ENCODE measurements around the gene PSMC6. TPM values are rescaled to one million over a fixed set of nuclear protein-coding genes. Genes with fewer than 3 reads are reported as not detected.

Gene PSMC6
- total and polyA plus RNA-seq, 2 of the 13 experiments (the other 11 are each of a cell fraction or from before 2014, with no cell fraction given), result 90.0 to 210 TPM

- TF ChIP-seq SOX6 (IDR thresholded peaks at IDR 0.05), result no peak
- peak; percentile 67 for TF ChIP-seq SOX6 (CRISPR knock-in tag; IDR thresholded peaks at IDR 0.05)
- 0 out of 2 replicates have a peak, but pooled peaks have one; percentile 55 for TF ChIP-seq ZNF598 (CRISPR knock-in tag; IDR thresholded peaks at IDR 0.05; ENCODE audit: borderline replicate concordance)
- 0 out of 2 replicates have a peak, but pooled peaks have one; percentile 70 for TF ChIP-seq ZNF678 (CRISPR knock-in tag; IDR thresholded peaks at IDR 0.05)
- peak; percentile 97 for TF ChIP-seq ZNF574 (CRISPR knock-in tag; IDR thresholded peaks at IDR 0.05)
- peak; percentile 61; the same call in 1 of the 2 replicates for TF ChIP-seq ETV5 (CRISPR knock-in tag; IDR thresholded peaks at IDR 0.05; ENCODE audit: borderline replicate concordance)
- TF ChIP-seq NFE2L1 (CRISPR knock-in tag; IDR thresholded peaks at IDR 0.05; ENCODE audit: borderline replicate concordance), result peak; percentile 97; the same call in 1 of the 2 replicates
- TF ChIP-seq MYNN (CRISPR knock-in tag; IDR thresholded peaks at IDR 0.05; ENCODE audit: low read depth), result no peak
- TF ChIP-seq HOXD1 (CRISPR knock-in tag; IDR thresholded peaks at IDR 0.05), result no peak
- TF ChIP-seq ZBTB49 (CRISPR knock-in tag; IDR thresholded peaks at IDR 0.05; ENCODE audit: borderline replicate concordance), result 0 out of 2 replicates have a peak, but pooled peaks have one; percentile 39
- no peak; the same call in 1 of the 2 replicates for TF ChIP-seq ZBTB7A (CRISPR knock-in tag; IDR thresholded peaks at IDR 0.05)
- no peak for TF ChIP-seq SP5 (CRISPR knock-in tag; IDR thresholded peaks at IDR 0.05; ENCODE audit: borderline replicate concordance, low read depth)
- no peak for TF ChIP-seq ZXDC (CRISPR knock-in tag; IDR thresholded peaks at IDR 0.05)
- peak; percentile 49; the same call in 1 of the 2 replicates for TF ChIP-seq ZNF580 (CRISPR knock-in tag; IDR thresholded peaks at IDR 0.05; ENCODE audit: borderline replicate concordance, low read depth)
- no peak; the same call in 1 of the 2 replicates for TF ChIP-seq ZFP1 (CRISPR knock-in tag; IDR thresholded peaks at IDR 0.05)
- TF ChIP-seq PHF20 (CRISPR knock-in tag; IDR thresholded peaks at IDR 0.05), result peak; percentile 72
- 0 out of 2 replicates have a peak, but pooled peaks have one; percentile 48 for TF ChIP-seq PATZ1 (CRISPR knock-in tag; IDR thresholded peaks at IDR 0.05)
- peak; percentile 98 for TF ChIP-seq ZFX (CRISPR knock-in tag; IDR thresholded peaks at IDR 0.05; ENCODE audit: low read depth)
Measured at GRCh38 chr14:52706724-52707706, at the start of gene PSMC6 (continued).

All from HepG2 (cell line).